Germinal center (tissue), 1 donor: ENCODE results near the gene SLC15A3.

Experiments
- DNase-seq: peaks from one replicate; pipeline ENCODE4 v3.0.0; 2012; ENCODE audit warnings: mixed read lengths, low spot score

The SLC15A3 gene

DNA sequence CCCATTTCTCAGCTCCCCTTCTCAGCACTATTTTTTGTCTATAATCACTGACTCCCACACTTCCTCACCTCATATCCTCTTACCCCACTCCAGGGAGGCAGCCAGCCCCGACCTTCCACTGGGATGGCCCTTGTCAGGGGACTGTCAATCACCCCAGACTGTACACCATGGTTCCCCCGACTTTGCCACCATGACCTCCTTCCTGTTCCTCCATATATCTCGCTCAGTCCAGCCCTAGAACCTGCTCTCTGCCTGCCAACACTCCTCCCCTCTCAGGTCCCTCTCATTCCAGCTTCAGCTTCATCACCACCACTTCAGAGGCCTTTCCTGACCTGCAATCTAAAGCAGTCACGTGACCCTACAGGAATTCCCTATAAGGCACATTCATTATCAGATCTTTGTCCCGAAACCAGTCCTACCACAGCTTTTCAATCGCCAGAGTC is 62.1 kb downstream of the SLC15A3 start:
- no peak for DNase-seq

DNA sequence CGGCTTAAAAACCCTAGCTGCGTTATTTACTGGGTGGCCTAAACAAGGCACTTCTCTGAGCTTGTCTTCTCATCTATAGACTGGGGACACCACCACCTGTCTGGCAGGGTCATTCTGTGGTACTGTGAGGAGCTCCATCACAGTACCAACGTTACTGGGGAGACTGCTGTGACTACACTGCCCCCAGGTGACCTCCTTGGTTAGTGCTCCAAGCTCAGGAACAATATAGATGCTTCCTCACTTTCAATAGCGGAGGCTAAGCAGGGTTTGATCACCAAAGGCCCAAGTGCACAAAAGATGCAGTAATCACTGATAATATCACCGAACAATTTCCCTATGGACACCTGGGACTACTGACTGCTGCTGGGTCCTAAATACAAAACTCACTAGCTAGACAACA is 64.4 kb downstream of the SLC15A3 start:
- peak; percentile 50 for DNase-seq
